Esophagus muscularis mucosa (tissue), 4 donors: ENCODE data around the gene TWSG1. TPM values are rescaled to one million over a fixed set of nuclear protein-coding genes. Genes with fewer than 3 reads are reported as not detected.
"Not testable (repeated sequence)": the region's sequence is repeated elsewhere in the genome, so short reads cannot be mapped to it uniquely, and the experiment has no call there.

ENCODE experiments used
- DNase-seq: peaks from one replicate; pipeline ENCODE4 v3.0.0-alpha.2; 2017; ENCODE audit errors: extremely low spot score
- H3K27ac ChIP-seq, 4 donors: fragments of 200-600 bp; sonication (generic); replicated peaks in 1 of 4; 1 replicate in 3 of 4; 2 replicates in 1 of 4; pipeline ENCODE4 v1.5.1; 2016 to 2019; ENCODE audit warnings: mild to moderate bottlenecking in 1 of 4
- H3K27me3 ChIP-seq, 4 donors: fragments of 200-600 bp; sonication (generic); one replicate each; pipeline versions ENCODE4 v1.5.1 to v1.6.0; 2016 to 2019
- H3K36me3 ChIP-seq, 4 donors: fragments of 200-600 bp; sonication (generic); one replicate each; pipeline ENCODE4 v1.5.1; 2016 to 2019
- H3K4me1 ChIP-seq, 4 donors: fragments of 200-600 bp; sonication (generic); one replicate each; pipeline ENCODE4 v1.5.1; 2016 to 2019
- H3K4me3 ChIP-seq, 4 donors: fragments of 200-600 bp; sonication (generic); 1 replicate in 2 of 4; 2 replicates in 2 of 4; pipeline ENCODE4 v1.5.1; 2016 to 2019; ENCODE audit warnings: mild to moderate bottlenecking in 4 of 4, moderate library complexity in 1 of 4
- H3K9me3 ChIP-seq, 4 donors: fragments of 200-600 bp; sonication (generic); 1 replicate in 3 of 4; 2 replicates in 1 of 4; pipeline ENCODE4 v1.5.1; 2016 to 2019
- CTCF ChIP-seq, 3 experiments: fragments of 200-600 bp in 2 of 3; fragments of 450-650 bp in 1 of 3; sonication (generic) in 2 of 3; IDR thresholded peaks; one replicate each; pipeline ENCODE4 v1.5.1; 2017 to 2019; ENCODE audit warnings: antibody characterized with exemption in 3 of 3, mild to moderate bottlenecking in 2 of 3, moderate library complexity in 1 of 3
- EP300 ChIP-seq: sonication (generic); formaldehyde crosslinking; IDR thresholded peaks from one replicate; pipeline ENCODE4 v1.6.1; 2017; ENCODE audit warnings: antibody characterized with exemption
- POLR2A ChIP-seq: fragments of 450-650 bp; IDR thresholded peaks from one replicate; pipeline ENCODE4 v1.6.1; 2017; ENCODE audit warnings: antibody characterized with exemption, moderate library complexity, mild to moderate bottlenecking, low read depth
- POLR2AphosphoS5 ChIP-seq, 2 donors: sonication (generic); formaldehyde crosslinking; IDR thresholded peaks; one replicate each; pipeline ENCODE4 v1.6.1; 2017; ENCODE audit warnings: antibody characterized with exemption in 2 of 2
- WGBS: methylation state at CpG from one replicate; pipeline ENCODE4 v1.1.5; 2018; 5-methylcytosine and 5-hydroxymethylcytosine counted together
- intact Hi-C: fragments of 100-400 bp; cut with DNase I; formaldehyde crosslinking; loops from one replicate; pipeline ENCODE4 v1.15.1; 2023
- total RNA-seq, 4 donors: library from RNA; depleted of rRNA; stranded (reverse); fragments of >200 nt; gene quantifications; one replicate each; pipeline versions ENCODE4 v1.1.0 to v1.2.1, GENCODE V29; 2016

Gene TWSG1
- total RNA-seq, 4 donors from 2014 or later: 88.1 to 131 (median 101) TPM

- 92% methylated on average over 3 of the region's 3 CpGs for WGBS
- Histone ChIP-seq H3K4me3 (no peak overlapping the region), H3K4me1 (no peaks in the 10 kb centered on the region), H3K27ac (no peak overlapping the region), H3K36me3 (peaks cover 11 to 77% (median 23%) of the 10 kb centered on the region in 4 donors), H3K27me3 (no peaks in the 10 kb centered on the region), H3K9me3 (peaks cover 0 to 14% (median 0%) of the 10 kb centered on the region in 4 donors)
- no peak for TF ChIP-seq POLR2AphosphoS5 (IDR thresholded peaks at IDR 0.05)
- no peak for TF ChIP-seq CTCF (IDR thresholded peaks at IDR 0.05)
- no peak for TF ChIP-seq EP300
- TF ChIP-seq POLR2A: no peak
- DNase-seq: no peak
- intact Hi-C loops: no loop called here
These were observed 59.5 kb downstream of the TWSG1 start for GRCh38 chr18:9394046-9394445.

GRCh38 chr18:9400197-9400596 lies 65.6 kb downstream of the TWSG1 start:
- Histone ChIP-seq H3K27ac (no peak overlapping the region), H3K27me3 (no peaks in the 10 kb centered on the region), H3K4me3 (no peak overlapping the region), H3K36me3 (peaks cover 11 to 50% (median 13%) of the 10 kb centered on the region in 4 donors), H3K9me3 (no peaks in the 10 kb centered on the region), H3K4me1 (peaks cover 0 to 19% (median 13%) of the 10 kb centered on the region in 4 donors)
- 46% methylated on average over 5 of the region's 5 CpGs for WGBS
- no peak for TF ChIP-seq CTCF (IDR thresholded peaks at IDR 0.05)
- TF ChIP-seq POLR2A: no peak
- peak in 1 of 2 donors; percentile 15 for TF ChIP-seq POLR2AphosphoS5 (IDR thresholded peaks at IDR 0.05)
- intact Hi-C loops: no loop called here
- no peak for DNase-seq

GRCh38 chr18:9401176-9401575 lies 66.6 kb downstream of the TWSG1 start:
- no peaks in the 10 kb centered on the region for H3K27me3 ChIP-seq
- H3K27ac ChIP-seq: no peak overlapping the region
- no peak for DNase-seq
- TF ChIP-seq CTCF (IDR thresholded peaks at IDR 0.05) (no peak), EP300 (no peak), POLR2A (no peak), POLR2AphosphoS5 (IDR thresholded peaks at IDR 0.05) (no peak)
- H3K9me3 ChIP-seq: no peaks in the 10 kb centered on the region
- H3K36me3 ChIP-seq: peaks cover 11 to 48% (median 12%) of the 10 kb centered on the region in 4 donors
- H3K4me1 ChIP-seq: peaks cover 0 to 19% (median 13%) of the 10 kb centered on the region in 4 donors
- H3K4me3 ChIP-seq: no peak overlapping the region
- intact Hi-C loops: no loop called here

GRCh38 chr18:9402358-9403007 lies 67.9 kb downstream of the TWSG1 start:
- intact Hi-C loops: not testable (repeated sequence)
- WGBS: 96% methylated on average over 10 of the region's 10 CpGs

GRCh38 chr18:9403795-9404564 lies 69.4 kb downstream of the TWSG1 start:
- peaks cover 0 to 22% (median 0%) of the 10 kb centered on the region in 4 donors for H3K36me3 ChIP-seq
- peaks cover 0 to 19% (median 13%) of the 10 kb centered on the region in 4 donors for H3K4me1 ChIP-seq
- peak overlapping the region in 2 of 4 donors; percentile 34 to 44 for H3K27ac ChIP-seq
- DNase-seq: no peak
- 88% methylated on average over 24 of the region's 24 CpGs for WGBS
- H3K9me3 ChIP-seq: no peaks in the 10 kb centered on the region
- TF ChIP-seq EP300: no peak
- TF ChIP-seq CTCF (IDR thresholded peaks at IDR 0.05): no peak
- TF ChIP-seq POLR2AphosphoS5 (IDR thresholded peaks at IDR 0.05): no peak
- no peak for TF ChIP-seq POLR2A
- no peak overlapping the region for H3K4me3 ChIP-seq
- intact Hi-C loops: no loop called here
- no peaks in the 10 kb centered on the region for H3K27me3 ChIP-seq

More at GRCh38 chr18:9402358-9403007, 67.9 kb downstream of the TWSG1 start:
- DNase-seq, H3K27ac ChIP-seq, H3K27me3 ChIP-seq, H3K9me3 ChIP-seq, H3K4me3 ChIP-seq: not testable (repeated sequence)
- Histone ChIP-seq H3K4me1 (peaks cover 0 to 19% (median 13%) of the 10 kb centered on the region in 4 donors), H3K36me3 (peaks cover 0 to 35% (median under 1%) of the 10 kb centered on the region in 4 donors)
